GM23338 (cell line): ENCODE measurements around the gene VPS54. TPM values are rescaled to one million over a fixed set of nuclear protein-coding genes. Genes with fewer than 3 reads are reported as not detected.

Source experiments
- ATAC-seq: fragments of 200-7000 bp; cut with Tn5 transposase; 3 replicates; pipeline ENCODE4 v1.9.1; 2020
- DNase-seq: peaks from one replicate; pipeline ENCODE4 v3.0.0-alpha.2; 2015; ENCODE audit warnings: low spot score
- H2AFZ ChIP-seq: fragments of 200-600 bp; sonication (generic); 2 replicates; pipeline ENCODE4 v1.8.0; 2016; ENCODE audit warnings: antibody characterized with exemption, mild to moderate bottlenecking, moderate library complexity
- H3F3A ChIP-seq: fragments of 200-600 bp; sonication (generic); replicated peaks from 2 replicates; pipeline ENCODE4 v1.8.0; 2017; ENCODE audit warnings: antibody characterized with exemption, mixed run types, low read depth
- H3K27ac ChIP-seq: fragments of 200-600 bp; sonication (generic); 2 replicates; pipeline ENCODE4 v1.6.1; 2016; ENCODE audit warnings: low read depth
- H3K27me3 ChIP-seq: fragments of 200-600 bp; sonication (generic); 2 replicates; pipeline ENCODE4 v1.8.0; 2016; ENCODE audit warnings: mild to moderate bottlenecking, mixed run types, moderate library complexity; ENCODE audit not compliant: insufficient read depth
- H3K36me3 ChIP-seq: fragments of 200-600 bp; sonication (generic); 2 replicates; pipeline ENCODE4 v1.8.0; 2016; ENCODE audit warnings: mild to moderate bottlenecking; ENCODE audit not compliant: insufficient read depth
- H3K4me1 ChIP-seq: fragments of 200-600 bp; sonication (generic); 2 replicates; pipeline ENCODE4 v1.8.0; 2016; ENCODE audit warnings: mild to moderate bottlenecking, moderate library complexity; ENCODE audit not compliant: insufficient read depth
- H3K4me2 ChIP-seq: fragments of 200-600 bp; sonication (generic); 2 replicates; pipeline ENCODE4 v1.7.1; 2017; ENCODE audit warnings: mixed run types
- H3K4me3 ChIP-seq: fragments of 200-600 bp; sonication (generic); 2 replicates; pipeline ENCODE4 v1.6.1; 2016; ENCODE audit warnings: mixed run types
- H3K79me2 ChIP-seq: fragments of 200-600 bp; sonication (generic); replicated peaks from 2 replicates; pipeline ENCODE4 v1.8.0; 2017; ENCODE audit warnings: mild to moderate bottlenecking; ENCODE audit not compliant: insufficient read depth
- H3K9me2 ChIP-seq: fragments of 200-600 bp; sonication (generic); 2 replicates; pipeline ENCODE4 v1.8.0; 2017; ENCODE audit not compliant: insufficient read depth
- H4K20me1 ChIP-seq: fragments of 200-600 bp; sonication (generic); replicated peaks from 2 replicates; pipeline ENCODE4 v1.8.0; 2017; ENCODE audit warnings: mild to moderate bottlenecking; ENCODE audit not compliant: insufficient read depth
- H3K27ac Mint-ChIP-seq: 2 replicates; pipeline ENCODE4 v1.8.0; 2020; ENCODE audit warnings: inconsistent platforms, mild to moderate bottlenecking, moderate library complexity, mixed read lengths
- H3K27me3 Mint-ChIP-seq: 3 replicates; pipeline ENCODE4 v1.8.0; 2022; ENCODE audit warnings: low read depth, mild to moderate bottlenecking, moderate library complexity, mixed read lengths, inconsistent platforms; ENCODE audit not compliant: insufficient read depth, poor library complexity
- H3K36me3 Mint-ChIP-seq: 3 replicates; pipeline ENCODE4 v1.8.0; 2021; ENCODE audit warnings: low read depth, mild to moderate bottlenecking, inconsistent platforms, moderate library complexity, mixed read lengths
- H3K4me1 Mint-ChIP-seq: 3 replicates; pipeline ENCODE4 v1.8.0; 2020; ENCODE audit warnings: mild to moderate bottlenecking, inconsistent platforms, mixed read lengths
- H3K4me3 Mint-ChIP-seq: 3 replicates; pipeline ENCODE4 v1.8.0; 2021; ENCODE audit warnings: moderate library complexity, mild to moderate bottlenecking, inconsistent platforms, mixed read lengths
- H3K9me3 Mint-ChIP-seq: 3 replicates; pipeline ENCODE4 v1.8.0; 2020; ENCODE audit warnings: moderate library complexity, mild to moderate bottlenecking, inconsistent platforms, mixed read lengths
- CREB1 ChIP-seq: fragments of 250-450 bp; sonication (Bioruptor Pico); IDR thresholded peaks from 2 replicates; pipeline ENCODE4 v1.5.0; 2020; ENCODE audit warnings: low read depth, mild to moderate bottlenecking, moderate library complexity
- CTCF ChIP-seq, 2 experiments: fragments of 200-600 bp in 1 of 2; sonication (generic) in 1 of 2; conservative IDR thresholded peaks; 2 replicates each; pipeline versions ENCODE4 v1.5.1 to v1.6.1; 2016 to 2017; ENCODE audit warnings: antibody characterized with exemption in 2 of 2, low read depth in 2 of 2, mild to moderate bottlenecking in 2 of 2, moderate library complexity in 1 of 2
- ETS1 ChIP-seq: IDR thresholded peaks from 2 replicates; pipeline ENCODE4 v1.6.1; 2016; ENCODE audit warnings: antibody characterized with exemption
- EZH2 ChIP-seq: fragments of 200-600 bp; sonication (generic); IDR thresholded peaks from one replicate; pipeline ENCODE4 v1.8.0; 2017; ENCODE audit warnings: antibody characterized with exemption, mild to moderate bottlenecking, low read depth; ENCODE audit not compliant: unreplicated experiment
- NANOG ChIP-seq: IDR thresholded peaks from 2 replicates; pipeline ENCODE4 v1.6.1; 2016; ENCODE audit warnings: antibody characterized with exemption, borderline replicate concordance
- REST ChIP-seq: IDR thresholded peaks from one replicate; pipeline ENCODE4 v1.6.1; 2018; ENCODE audit warnings: antibody characterized with exemption; ENCODE audit not compliant: unreplicated experiment
- STAT1 ChIP-seq: IDR thresholded peaks from one replicate; pipeline ENCODE4 v1.6.1; 2016; ENCODE audit warnings: antibody characterized with exemption; ENCODE audit not compliant: unreplicated experiment
- ZNF114 ChIP-seq: fragments of 250-450 bp; sonication (Bioruptor Pico); IDR thresholded peaks from 2 replicates; pipeline ENCODE4 v1.5.0; 2020; ENCODE audit warnings: mild to moderate bottlenecking, moderate library complexity
- ZNF331 ChIP-seq: fragments of 250-450 bp; sonication (Bioruptor Pico); IDR thresholded peaks from 2 replicates; pipeline ENCODE4 v1.5.0; 2020; ENCODE audit warnings: low read depth, mild to moderate bottlenecking, moderate library complexity
- polyA plus RNA-seq: library from polyadenylated mRNA; unstranded; fragments of >200 nt; fragmentation: Nextera tagmentation; extraction: Ambion mirVana; gene quantifications from 2 replicates; pipeline ENCODE4 v1.2.1, GENCODE V29; 2016
- total RNA-seq: library from RNA; depleted of rRNA; stranded (reverse); fragments of >200 nt; shearing (Covaris generic); gene quantifications from 2 replicates; pipeline ENCODE4 v1.2.3, GENCODE V29; 2014

The VPS54 gene
- total and polyA plus RNA-seq, 2 experiments from 2014 or later, result 6.6 to 17.0 TPM

GRCh38 chr2:64015898-64016297 lies 3.3 kb downstream of the VPS54 start:
- Histone ChIP-seq H3K27ac (no peak overlapping the region), H3F3A (peaks cover 5% of the 10 kb centered on the region; the same call in 1 of the 2 replicates), H3K27me3 (no peaks in the 10 kb centered on the region), H3K36me3 (no peaks in the 10 kb centered on the region), H3K4me3 (no peak overlapping the region), H3K9me2 (no peaks in the 10 kb centered on the region), H2AFZ (no peak overlapping the region), H3K4me2 (no peak overlapping the region), H3K4me1 (peaks cover 10% of the 10 kb centered on the region), H4K20me1 (no peaks in the 10 kb centered on the region; the same call in 1 of the 2 replicates), H3K79me2 (peaks cover 73% of the 10 kb centered on the region)
- no peak for TF ChIP-seq ZNF331 (CRISPR knock-in tag)
- TF ChIP-seq ETS1, result no peak
- no peak for TF ChIP-seq EZH2
- no peak for TF ChIP-seq STAT1
- TF ChIP-seq CTCF (conservative IDR thresholded peaks at IDR 0.05; ENCODE audit: low read depth in 2 of 2), result no peak
- no peak for TF ChIP-seq ZNF114
- no peak for TF ChIP-seq NANOG
- no peak for TF ChIP-seq CREB1
- TF ChIP-seq REST, result no peak
- no peak for DNase-seq
- peaks cover 8% of the 10 kb centered on the region for H3K27me3 Mint-ChIP-seq
- no peak overlapping the region for H3K4me3 Mint-ChIP-seq
- no peak for ATAC-seq
- no peaks in the 10 kb centered on the region; the same call in 2 of the 3 replicates for H3K9me3 Mint-ChIP-seq
- peaks cover 25% of the 10 kb centered on the region for H3K4me1 Mint-ChIP-seq
- no peaks in the 10 kb centered on the region; the same call in 1 of the 3 replicates for H3K36me3 Mint-ChIP-seq
- H3K27ac Mint-ChIP-seq, result no peak overlapping the region

GRCh38 chr2:64015391-64015790 lies 3.8 kb downstream of the VPS54 start:
- H3K4me3 ChIP-seq, result no peak overlapping the region
- no peak overlapping the region for H3K4me3 Mint-ChIP-seq
- no peaks in the 10 kb centered on the region for H3K27me3 ChIP-seq
- H3F3A ChIP-seq, result peaks cover 5% of the 10 kb centered on the region; the same call in 1 of the 2 replicates
- H3K4me2 ChIP-seq, result no peak overlapping the region
- no peaks in the 10 kb centered on the region; the same call in 2 of the 3 replicates for H3K9me3 Mint-ChIP-seq
- H4K20me1 ChIP-seq, result no peaks in the 10 kb centered on the region; the same call in 1 of the 2 replicates
- H3K27me3 Mint-ChIP-seq, result peaks cover 8% of the 10 kb centered on the region
- peaks cover 25% of the 10 kb centered on the region for H3K4me1 Mint-ChIP-seq
- no peak overlapping the region for H3K27ac ChIP-seq
- peaks cover 9% of the 10 kb centered on the region for H3K4me1 ChIP-seq
- peaks cover 78% of the 10 kb centered on the region for H3K79me2 ChIP-seq
- H3K36me3 ChIP-seq, result no peaks in the 10 kb centered on the region
- ATAC-seq, result no peak
- no peak for DNase-seq
- no peaks in the 10 kb centered on the region; the same call in 1 of the 3 replicates for H3K36me3 Mint-ChIP-seq
- H3K9me2 ChIP-seq, result no peaks in the 10 kb centered on the region
- no peak overlapping the region for H2AFZ ChIP-seq
- no peak overlapping the region for H3K27ac Mint-ChIP-seq
- no peak for TF ChIP-seq CTCF (conservative IDR thresholded peaks at IDR 0.05; ENCODE audit: low read depth in 2 of 2)
